A549 (cell line): ENCODE measurements around the gene DNAJC16. TPM values are rescaled to one million over a fixed set of nuclear protein-coding genes. Genes with fewer than 3 reads are reported as not detected.

Experiments
- ATAC-seq, 2 experiments: fragments of 200-7000 bp in 1 of 2; fragments of >200 bp in 1 of 2; cut with Nextera tagmentation in 1 of 2; cut with Tn5 transposase in 1 of 2; 3 replicates each; pipeline versions ENCODE4 v1.8.0 to v1.9.1; 2018 to 2020; ENCODE audit warnings: mild to moderate bottlenecking in 1 of 2, moderate library complexity in 1 of 2
- CTCF ChIA-PET: fragments of 300-600 bp; sonication (Branson Sonifier 250); formaldehyde crosslinking; extraction: SDS; loops from one replicate; lab custom pipeline; 2021; ENCODE audit warnings: antibody characterized with exemption, inconsistent platforms; lab: Yijun Ruan, JAX
- POLR2A ChIA-PET: fragments of 350-600 bp; formaldehyde crosslinking; extraction: SDS; loops from one replicate; lab custom pipeline; 2021; ENCODE audit warnings: antibody characterized with exemption, inconsistent platforms; lab: Yijun Ruan, JAX
- DNase-seq, 2 experiments: peaks; one replicate each; pipeline versions ENCODE4 v3.0.0 to v3.0.0-alpha.2; 2011 to 2016; ENCODE audit warnings: low read depth in 1 of 2, low spot score in 1 of 2
- FAIRE-seq: peaks from 2 replicates; lab custom pipeline; 2011; peaks lifted over from hg19 to GRCh38; lab: Jason Lieb, UNC
- H3K27ac ChIP-seq, 2 experiments: fragments of >200 bp; sonication (Bioruptor Twin); formaldehyde crosslinking; 3 replicates each; pipeline ENCODE4 v1.5.1; 2016 to 2017
- H3K4me1 ChIP-seq: fragments of >200 bp; sonication (Bioruptor Twin); formaldehyde crosslinking; 3 replicates; pipeline ENCODE4 v1.6.1; 2016
- H3K4me2 ChIP-seq: fragments of >200 bp; sonication (Bioruptor Twin); formaldehyde crosslinking; 3 replicates; pipeline ENCODE4 v1.6.1; 2016
- H3K4me3 ChIP-seq: fragments of >200 bp; sonication (Bioruptor Twin); formaldehyde crosslinking; 3 replicates; pipeline ENCODE4 v1.5.1; 2016
- H3K9me3 ChIP-seq: fragments of >200 bp; sonication (Bioruptor Twin); formaldehyde crosslinking; 3 replicates; pipeline ENCODE4 v1.6.1; 2016
- BHLHE40 ChIP-seq: IDR thresholded peaks from 2 replicates; pipeline ENCODE4 v1.6.1; 2012; ENCODE audit warnings: low read depth, low read length, inconsistent platforms
- CBX8 ChIP-seq: fragments of 200-600 bp; sonication (generic); IDR thresholded peaks from 2 replicates; pipeline ENCODE4 v1.6.1; 2016
- CEBPB ChIP-seq, 2 experiments: fragments of >200 bp in 1 of 2; sonication (Bioruptor Twin) in 1 of 2; formaldehyde crosslinking in 1 of 2; IDR thresholded peaks; 2 replicates each; pipeline ENCODE4 v1.6.1; 2012 to 2016
- CHD4 ChIP-seq: fragments of 200-600 bp; sonication (generic); IDR thresholded peaks from 2 replicates; pipeline ENCODE4 v1.6.1; 2016; ENCODE audit warnings: antibody characterized with exemption, mild to moderate bottlenecking, borderline replicate concordance
- EHF ChIP-seq: fragments of 250-450 bp; sonication (Bioruptor Pico); IDR thresholded peaks from 2 replicates; pipeline ENCODE4 v1.5.0; 2020; ENCODE audit warnings: mild to moderate bottlenecking
- EHMT2 ChIP-seq: fragments of 200-600 bp; sonication (generic); IDR thresholded peaks from 2 replicates; pipeline ENCODE4 v1.6.1; 2016; ENCODE audit warnings: antibody characterized with exemption, low read depth, mild to moderate bottlenecking, moderate library complexity
- FOSB ChIP-seq: fragments of 250-450 bp; sonication (Bioruptor Pico); IDR thresholded peaks from 2 replicates; pipeline ENCODE4 v1.5.0; 2020; ENCODE audit warnings: mild to moderate bottlenecking, moderate library complexity
- HEYL ChIP-seq: fragments of 250-450 bp; sonication (Bioruptor Pico); IDR thresholded peaks from 2 replicates; pipeline ENCODE4 v1.8.0; 2021; ENCODE audit warnings: mild to moderate bottlenecking, moderate library complexity
- HOXB5 ChIP-seq: fragments of 250-450 bp; sonication (Bioruptor Pico); IDR thresholded peaks from 2 replicates; pipeline ENCODE4 v1.5.0; 2020; ENCODE audit warnings: mild to moderate bottlenecking, moderate library complexity
- JUN ChIP-seq, 2 experiments: fragments of >200 bp; sonication (Bioruptor Twin); formaldehyde crosslinking; IDR thresholded peaks; 2 replicates in 1 of 2; 3 replicates in 1 of 2; pipeline ENCODE4 v1.6.1; 2016 to 2017
- KDM5A ChIP-seq: fragments of 200-600 bp; sonication (generic); IDR thresholded peaks from 2 replicates; pipeline ENCODE4 v1.6.1; 2016; ENCODE audit warnings: antibody characterized with exemption, mild to moderate bottlenecking
- MAFK ChIP-seq: fragments of 450-650 bp; IDR thresholded peaks from 2 replicates; pipeline ENCODE4 v1.6.1; 2014; ENCODE audit not compliant: partially characterized antibody
- MAZ ChIP-seq: fragments of 150-350 bp; IDR thresholded peaks from 2 replicates; pipeline ENCODE4 v1.6.1; 2014; ENCODE audit warnings: antibody characterized with exemption, low read depth, low read length, borderline replicate concordance
- MYC ChIP-seq: IDR thresholded peaks from 2 replicates; pipeline ENCODE4 v1.6.1; 2012; ENCODE audit warnings: mild to moderate bottlenecking, inconsistent platforms, low read length, improper control_type of control experiment, borderline replicate concordance
- NR3C1 ChIP-seq: fragments of >200 bp; sonication (Bioruptor Twin); formaldehyde crosslinking; IDR thresholded peaks from 3 replicates; pipeline ENCODE4 v1.6.1; 2017
- POLR2A ChIP-seq: IDR thresholded peaks from 2 replicates; pipeline ENCODE4 v1.6.1; 2012; ENCODE audit warnings: mild to moderate bottlenecking, low read length
- RAD21 ChIP-seq, 2 experiments: fragments of >200 bp in 1 of 2; sonication (Bioruptor Twin) in 1 of 2; formaldehyde crosslinking in 1 of 2; IDR thresholded peaks in 1 of 2; conservative IDR thresholded peaks in 1 of 2; 2 replicates in 1 of 2; 3 replicates in 1 of 2; pipeline ENCODE4 v1.6.1; 2012 to 2018; ENCODE audit warnings: inconsistent platforms in 1 of 2
- RARB ChIP-seq: fragments of 250-450 bp; sonication (Bioruptor Pico); IDR thresholded peaks from 2 replicates; pipeline ENCODE4 v1.8.0; 2021; ENCODE audit warnings: mild to moderate bottlenecking, moderate library complexity
- SREBF2 ChIP-seq: fragments of 450-650 bp; IDR thresholded peaks from 2 replicates; pipeline ENCODE4 v1.6.1; 2014; ENCODE audit warnings: mild to moderate bottlenecking, moderate library complexity
- TFCP2L1 ChIP-seq: fragments of 250-450 bp; sonication (Bioruptor Pico); IDR thresholded peaks from 2 replicates; pipeline ENCODE4 v1.5.0; 2021; ENCODE audit warnings: mild to moderate bottlenecking
- TP53 ChIP-seq: fragments of 250-450 bp; sonication (Bioruptor Pico); IDR thresholded peaks from 2 replicates; pipeline ENCODE4 v1.5.0; 2021; ENCODE audit warnings: mild to moderate bottlenecking, moderate library complexity
- ZC3H11A ChIP-seq: fragments of 450-650 bp; IDR thresholded peaks from 2 replicates; pipeline ENCODE4 v1.6.1; 2014; ENCODE audit warnings: antibody characterized with exemption, mild to moderate bottlenecking
- ZNF302 ChIP-seq: fragments of 250-450 bp; sonication (Bioruptor Pico); IDR thresholded peaks from 2 replicates; pipeline ENCODE4 v1.9.0; 2021; ENCODE audit warnings: inconsistent platforms, mild to moderate bottlenecking, moderate library complexity
- WGBS: methylation state at CpG from one replicate; pipeline ENCODE4 v1.1.6; 2017; ENCODE audit errors: missing lambda C conversion rate; 5-methylcytosine and 5-hydroxymethylcytosine counted together
- polyA plus RNA-seq, 4 experiments: library from polyadenylated mRNA; depleted of rRNA in 3 of 4; stranded (reverse); fragments of >200 nt; fragmentation: RNase III in 1 of 4; extraction: RNeasy Plus Mini Kit Qiagen cat#74134 plus additional on column Dnase treatment in 1 of 4; gene quantifications; 2 replicates in 3 of 4; 3 replicates in 1 of 4; pipeline ENCODE4 v1.2.3, GENCODE V29; 2011 to 2017
- TF ChIP-seq, protein P1 (sequence below): IDR thresholded peaks from 2 replicates; pipeline ENCODE4 v1.6.1; 2012
- TF ChIP-seq, protein P2 (sequence below): fragments of 250-450 bp; sonication (Bioruptor Pico); IDR thresholded peaks from 2 replicates; pipeline ENCODE4 v1.5.0; 2021; ENCODE audit warnings: mild to moderate bottlenecking, moderate library complexity, borderline replicate concordance
- TF ChIP-seq, protein P3 (sequence below): IDR thresholded peaks from 2 replicates; pipeline ENCODE4 v1.6.1; 2012; ENCODE audit warnings: low read depth, borderline replicate concordance

The DNAJC16 gene
- polyA plus RNA-seq, 2 of the 4 experiments (the other 2 are of a cell fraction): 4.6 to 12.5 TPM

DNA sequence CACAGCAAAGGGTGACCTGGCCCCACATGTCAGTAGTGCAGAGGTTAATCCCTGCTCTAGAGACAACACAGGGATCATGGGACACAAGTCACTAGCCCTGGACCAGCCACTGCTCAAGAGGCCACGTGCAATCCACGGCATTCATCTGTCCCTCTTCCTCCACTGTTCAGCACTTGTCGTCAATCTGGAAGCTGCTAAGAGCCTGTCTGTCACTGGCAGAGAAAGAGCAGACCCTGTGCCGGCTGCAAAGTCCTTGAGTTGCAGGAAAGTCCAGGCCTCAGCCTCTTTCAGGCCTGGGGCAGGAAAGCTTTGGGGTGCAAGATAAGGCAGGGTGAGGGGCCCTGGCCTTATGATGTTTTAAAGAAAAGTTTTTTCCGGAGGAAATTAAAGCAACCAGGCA lies 34.1 kb upstream of the DNAJC16 start:
- Histone ChIP-seq H3K27ac (no peak overlapping the region), H3K4me3 (no peak overlapping the region), H3K4me2 (no peak overlapping the region), H3K9me3 (no peaks in the 10 kb centered on the region), H3K4me1 (no peaks in the 10 kb centered on the region)
- TF ChIP-seq MAFK (no peak), JUN (IDR thresholded peaks at IDR 0.05) (no peak), SREBF2 (no peak), RARB (CRISPR knock-in tag) (no peak), EHF (CRISPR knock-in tag) (no peak), EHMT2 (no peak), MAZ (no peak), MYC (no peak), POLR2A (no peak), TP53 (no peak), CBX8 (no peak)
- CTCF ChIA-PET: no interaction called here
- POLR2A ChIA-PET: no interaction called here
- WGBS: 91% methylated on average over 5 of the region's 5 CpGs
- DNase-seq (no peak), ATAC-seq (no peak), FAIRE-seq (no peak)

DNA sequence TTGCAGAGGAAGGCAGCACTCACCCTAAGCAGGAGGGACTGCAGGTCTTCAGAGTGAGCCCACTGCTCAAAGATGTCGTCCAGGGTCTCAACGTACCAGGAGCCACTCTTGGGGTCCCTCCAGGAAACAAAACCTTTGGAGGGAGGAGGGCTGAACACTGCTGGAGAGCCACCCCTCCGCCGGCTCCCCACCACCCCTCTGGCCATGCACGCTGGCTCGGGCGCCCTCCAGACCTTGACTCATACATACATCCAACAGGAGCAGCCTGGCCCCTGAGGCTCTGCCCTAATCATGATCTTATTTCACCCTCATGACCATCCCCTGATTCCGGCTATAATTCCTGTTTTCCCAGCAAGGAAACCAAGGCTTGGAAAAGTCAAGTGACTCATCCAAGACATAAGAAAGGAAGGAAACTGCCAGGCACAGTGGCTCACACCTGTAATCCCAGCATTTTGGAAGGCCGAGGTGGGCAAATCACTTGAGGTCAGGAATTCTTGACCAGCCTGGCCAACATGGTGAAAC lies 32.7 kb upstream of the DNAJC16 start:
- no peak overlapping the region for H3K4me2 ChIP-seq
- WGBS: 94% methylated on average over 4 of the region's 9 CpGs
- TF ChIP-seq RARB (CRISPR knock-in tag) (no peak), KDM5A (no peak), NR3C1 (no peak), EHF (CRISPR knock-in tag) (no peak), MYC (no peak), CHD4 (no peak), CEBPB (IDR thresholded peaks at IDR 0.05) (no peak), BHLHE40 (no peak), HOXB5 (CRISPR knock-in tag) (no peak)
- TF ChIP-seq, protein P1, sequence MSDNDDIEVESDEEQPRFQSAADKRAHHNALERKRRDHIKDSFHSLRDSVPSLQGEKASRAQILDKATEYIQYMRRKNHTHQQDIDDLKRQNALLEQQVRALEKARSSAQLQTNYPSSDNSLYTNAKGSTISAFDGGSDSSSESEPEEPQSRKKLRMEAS: no peak
- TF ChIP-seq, protein P2, sequence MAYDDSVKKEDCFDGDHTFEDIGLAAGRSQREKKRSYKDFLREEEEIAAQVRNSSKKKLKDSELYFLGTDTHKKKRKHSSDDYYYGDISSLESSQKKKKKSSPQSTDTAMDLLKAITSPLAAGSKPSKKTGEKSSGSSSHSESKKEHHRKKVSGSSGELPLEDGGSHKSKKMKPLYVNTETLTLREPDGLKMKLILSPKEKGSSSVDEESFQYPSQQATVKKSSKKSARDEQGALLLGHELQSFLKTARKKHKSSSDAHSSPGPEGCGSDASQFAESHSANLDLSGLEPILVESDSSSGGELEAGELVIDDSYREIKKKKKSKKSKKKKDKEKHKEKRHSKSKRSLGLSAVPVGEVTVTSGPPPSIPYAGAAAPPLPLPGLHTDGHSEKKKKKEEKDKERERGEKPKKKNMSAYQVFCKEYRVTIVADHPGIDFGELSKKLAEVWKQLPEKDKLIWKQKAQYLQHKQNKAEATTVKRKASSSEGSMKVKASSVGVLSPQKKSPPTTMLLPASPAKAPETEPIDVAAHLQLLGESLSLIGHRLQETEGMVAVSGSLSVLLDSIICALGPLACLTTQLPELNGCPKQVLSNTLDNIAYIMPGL (CRISPR knock-in tag): no peak
- TF ChIP-seq, all 56 proteins: peak for 0
- FAIRE-seq: no peak
- no peak overlapping the region for H3K4me3 ChIP-seq
- no peaks in the 10 kb centered on the region; the same call in 2 of the 3 replicates for H3K9me3 ChIP-seq
- ChIA-PET CTCF (interaction anchor here (0.6 kb wide), 1 partner anchor 1085 kb away, joined by 3 read pairs; no protein-coding TSS in a partner anchor), POLR2A (no interaction called here)
- no peak overlapping the region for H3K27ac ChIP-seq
- no peaks in the 10 kb centered on the region for H3K4me1 ChIP-seq
- ATAC-seq: no peak
- DNase-seq: no peak

DNA sequence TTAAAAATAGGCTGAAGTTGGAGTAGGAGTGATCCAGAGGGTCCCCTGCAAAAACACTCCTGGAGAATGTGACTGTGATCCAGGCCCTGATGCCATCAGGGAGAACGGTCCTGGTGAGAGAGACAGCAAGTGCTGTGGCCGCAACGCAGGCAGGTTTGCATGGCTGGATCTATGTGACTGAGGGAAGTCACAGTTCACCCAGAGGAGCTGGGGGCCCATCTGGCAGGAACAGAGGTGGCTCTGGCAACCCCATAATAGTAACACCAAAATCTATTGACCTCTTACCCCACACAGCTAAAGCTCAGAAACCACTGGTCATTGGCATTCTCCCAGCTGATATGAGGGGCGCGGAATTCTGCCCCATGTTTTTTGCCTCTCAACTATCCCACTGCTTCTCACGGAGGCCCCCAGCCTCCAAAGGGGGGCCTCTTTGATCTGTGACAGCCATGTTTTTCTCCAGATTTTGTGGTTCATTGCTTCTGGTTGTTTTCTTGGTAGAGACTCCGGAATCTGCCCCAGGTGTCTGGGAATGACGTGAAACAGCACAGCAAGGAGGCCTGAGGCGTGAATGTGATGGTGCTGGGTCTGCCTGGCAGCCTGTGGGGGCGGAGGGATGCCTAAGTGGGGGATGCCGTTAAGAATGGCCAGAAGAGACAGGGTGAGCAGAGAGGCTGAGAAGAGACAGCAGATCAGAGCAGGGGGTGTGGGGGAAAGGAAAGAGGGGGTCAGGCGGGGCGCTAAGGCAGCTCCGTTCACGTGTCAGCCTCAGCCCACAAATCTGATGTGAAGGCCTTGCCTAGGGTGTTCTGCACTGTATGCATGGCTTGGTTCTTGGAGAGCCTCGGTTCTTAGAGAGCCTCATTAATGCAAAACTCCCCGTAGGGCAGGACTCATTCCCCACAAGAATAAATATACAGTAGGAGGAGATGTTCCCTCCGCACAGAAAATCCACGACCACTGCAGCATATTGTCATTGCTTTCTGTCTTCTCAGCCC lies 26.2 kb upstream of the DNAJC16 start:
- Histone ChIP-seq H3K27ac (no peak overlapping the region), H3K4me2 (no peak overlapping the region), H3K4me3 (no peak overlapping the region), H3K9me3 (no peaks in the 10 kb centered on the region; the same call in 2 of the 3 replicates), H3K4me1 (no peaks in the 10 kb centered on the region)
- FAIRE-seq (no peak), ATAC-seq (no peak), DNase-seq (no peak)
- 83% methylated on average over 18 of the region's 19 CpGs for WGBS
- no peak for TF ChIP-seq HEYL
- no peak for TF ChIP-seq TFCP2L1 (CRISPR knock-in tag)
- TF ChIP-seq FOSB: no peak
- no peak for TF ChIP-seq HOXB5 (CRISPR knock-in tag)
- TF ChIP-seq, protein P3, sequence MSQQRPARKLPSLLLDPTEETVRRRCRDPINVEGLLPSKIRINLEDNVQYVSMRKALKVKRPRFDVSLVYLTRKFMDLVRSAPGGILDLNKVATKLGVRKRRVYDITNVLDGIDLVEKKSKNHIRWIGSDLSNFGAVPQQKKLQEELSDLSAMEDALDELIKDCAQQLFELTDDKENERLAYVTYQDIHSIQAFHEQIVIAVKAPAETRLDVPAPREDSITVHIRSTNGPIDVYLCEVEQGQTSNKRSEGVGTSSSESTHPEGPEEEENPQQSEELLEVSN: no peak
- TF ChIP-seq ZC3H11A: no peak
- TF ChIP-seq ZNF302 (CRISPR knock-in tag): no peak
- TF ChIP-seq, protein P2 (CRISPR knock-in tag): no peak
- no peak for TF ChIP-seq RARB (CRISPR knock-in tag)
- no peak for TF ChIP-seq RAD21 (conservative IDR thresholded peaks at IDR 0.05 in 1 of 2, IDR thresholded peaks at IDR 0.05 in 1 of 2)
- ChIA-PET POLR2A (no interaction called here), CTCF (interaction anchor here (1.0 to 1.7 kb wide), 6 partner anchors 8 to 212 kb away, joined by 3 to 8 read pairs (median 3); no protein-coding TSS in a partner anchor)
